Breast epithelium (tissue), 4 donors: ENCODE data around the gene MID1IP1. TPM values are rescaled to one million over a fixed set of nuclear protein-coding genes. Genes with fewer than 3 reads are reported as not detected.

Experiments
- DNase-seq, 2 donors: peaks; one replicate each; pipeline ENCODE4 v3.0.0-alpha.2; 2019; ENCODE audit warnings: low spot score in 2 of 2
- H3K27ac ChIP-seq, 2 donors: fragments of 200-600 bp; sonication (generic) in 1 of 2; one replicate each; pipeline ENCODE4 v1.5.1; 2016 to 2019; ENCODE audit warnings: mild to moderate bottlenecking in 1 of 2
- H3K27me3 ChIP-seq, 2 donors: fragments of 200-600 bp; sonication (generic) in 1 of 2; one replicate each; pipeline versions ENCODE4 v1.5.1 to v1.6.0; 2017 to 2019; ENCODE audit warnings: control low read depth in 1 of 2, mild to moderate bottlenecking in 1 of 2
- H3K36me3 ChIP-seq: fragments of 200-600 bp; one replicate; pipeline ENCODE4 v1.5.1; 2019
- H3K4me1 ChIP-seq, 2 donors: fragments of 200-600 bp; sonication (generic); one replicate each; pipeline ENCODE4 v1.5.1; 2016 to 2019; ENCODE audit warnings: control low read depth in 1 of 2
- H3K4me3 ChIP-seq, 3 donors: fragments of 200-600 bp; sonication (generic); 1 replicate in 2 of 3; 2 replicates in 1 of 3; pipeline ENCODE4 v1.5.1; 2016 to 2019; ENCODE audit warnings: mild to moderate bottlenecking in 3 of 3, moderate library complexity in 2 of 3
- H3K9me3 ChIP-seq, 2 donors: fragments of 200-600 bp; sonication (generic) in 1 of 2; one replicate each; pipeline ENCODE4 v1.5.1; 2016 to 2019; ENCODE audit warnings: control low read depth in 1 of 2
- POLR2A ChIP-seq: fragments of 450-650 bp; IDR thresholded peaks from one replicate; pipeline ENCODE4 v1.6.1; 2016; ENCODE audit warnings: antibody characterized with exemption, mild to moderate bottlenecking, moderate library complexity
- POLR2AphosphoS5 ChIP-seq, 3 donors: sonication (generic); formaldehyde crosslinking; IDR thresholded peaks; one replicate each; pipeline ENCODE4 v1.6.1; 2017; ENCODE audit warnings: antibody characterized with exemption in 3 of 3
- intact Hi-C: fragments of 100-400 bp; cut with DNase I; formaldehyde crosslinking; loops from one replicate; pipeline ENCODE4 v1.15.1; 2023; ENCODE audit warnings: low total_unique reads
- total RNA-seq, 3 donors: library from RNA; depleted of rRNA; stranded (reverse); fragments of >200 nt; gene quantifications; one replicate each; pipeline ENCODE4 v1.1.0, GENCODE V29; 2016
- TF ChIP-seq, protein P1 (sequence below), 3 donors: fragments of 450-650 bp; IDR thresholded peaks; one replicate each; pipeline ENCODE4 v1.5.1; 2016 to 2017; ENCODE audit warnings: antibody characterized with exemption in 3 of 3, mild to moderate bottlenecking in 3 of 3, moderate library complexity in 3 of 3

The MID1IP1 gene
- total RNA-seq, 3 donors from 2014 or later, result 21.7 to 103 (median 33.4) TPM

DNA sequence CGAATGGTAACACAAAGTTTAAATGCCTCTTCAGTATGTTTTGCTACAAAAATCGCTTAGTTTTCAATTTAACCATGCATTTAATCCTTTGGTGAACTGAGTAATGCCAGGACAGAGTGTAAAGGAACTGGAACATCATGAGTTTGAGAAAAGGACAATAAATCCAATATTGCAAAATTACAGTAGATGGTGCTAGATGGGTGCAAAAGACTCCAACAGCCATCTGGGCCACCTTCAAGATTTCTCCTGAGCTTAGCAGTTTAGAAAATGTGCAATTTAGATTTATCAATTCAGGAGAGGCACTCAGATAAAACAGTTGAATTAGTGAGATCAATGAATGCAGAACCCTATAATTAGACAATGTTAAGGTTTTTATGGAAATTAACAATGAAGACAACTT lies 33.2 kb upstream of the MID1IP1 start:
- DNase-seq, result no peak
- Histone ChIP-seq H3K27me3 (peaks cover 0 to 38% of the 10 kb centered on the region in 2 donors), H3K4me1 (no peaks in the 10 kb centered on the region), H3K27ac (no peak overlapping the region), H3K36me3 (no peaks in the 10 kb centered on the region), H3K9me3 (no peaks in the 10 kb centered on the region), H3K4me3 (no peak overlapping the region)
- intact Hi-C loops, result no loop called here
- TF ChIP-seq, protein P1, sequence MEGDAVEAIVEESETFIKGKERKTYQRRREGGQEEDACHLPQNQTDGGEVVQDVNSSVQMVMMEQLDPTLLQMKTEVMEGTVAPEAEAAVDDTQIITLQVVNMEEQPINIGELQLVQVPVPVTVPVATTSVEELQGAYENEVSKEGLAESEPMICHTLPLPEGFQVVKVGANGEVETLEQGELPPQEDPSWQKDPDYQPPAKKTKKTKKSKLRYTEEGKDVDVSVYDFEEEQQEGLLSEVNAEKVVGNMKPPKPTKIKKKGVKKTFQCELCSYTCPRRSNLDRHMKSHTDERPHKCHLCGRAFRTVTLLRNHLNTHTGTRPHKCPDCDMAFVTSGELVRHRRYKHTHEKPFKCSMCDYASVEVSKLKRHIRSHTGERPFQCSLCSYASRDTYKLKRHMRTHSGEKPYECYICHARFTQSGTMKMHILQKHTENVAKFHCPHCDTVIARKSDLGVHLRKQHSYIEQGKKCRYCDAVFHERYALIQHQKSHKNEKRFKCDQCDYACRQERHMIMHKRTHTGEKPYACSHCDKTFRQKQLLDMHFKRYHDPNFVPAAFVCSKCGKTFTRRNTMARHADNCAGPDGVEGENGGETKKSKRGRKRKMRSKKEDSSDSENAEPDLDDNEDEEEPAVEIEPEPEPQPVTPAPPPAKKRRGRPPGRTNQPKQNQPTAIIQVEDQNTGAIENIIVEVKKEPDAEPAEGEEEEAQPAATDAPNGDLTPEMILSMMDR (IDR thresholded peaks at IDR 0.05), result peak in 1 of 3 donors; percentile 37
- TF ChIP-seq POLR2A, result no peak

DNA sequence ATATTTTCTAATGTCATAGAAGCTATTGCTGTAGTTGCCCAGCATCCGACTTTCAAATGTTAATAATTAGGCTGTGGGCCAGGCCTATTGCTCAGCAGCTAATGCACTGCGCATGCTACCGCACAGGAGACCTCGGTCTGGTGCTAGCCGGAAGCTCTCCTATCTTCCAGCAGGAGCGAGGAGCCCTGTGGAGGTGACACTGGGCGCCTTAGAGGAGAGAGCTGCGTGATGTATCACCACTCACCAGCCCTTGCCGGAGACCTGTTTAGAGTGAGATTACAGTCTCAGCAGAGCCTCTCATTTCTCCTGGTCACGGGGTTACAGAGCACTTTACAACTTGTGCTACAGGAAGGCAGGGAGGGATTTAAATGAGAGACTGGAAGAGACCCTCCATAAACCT lies 31.1 kb upstream of the MID1IP1 start:
- H3K4me1 ChIP-seq, result no peaks in the 10 kb centered on the region
- H3K9me3 ChIP-seq, result no peaks in the 10 kb centered on the region
- no peak for TF ChIP-seq POLR2A
- TF ChIP-seq, protein P1 (IDR thresholded peaks at IDR 0.05), result no peak
- TF ChIP-seq POLR2AphosphoS5 (IDR thresholded peaks at IDR 0.05), result no peak
- H3K27me3 ChIP-seq, result peaks cover 0 to 46% of the 10 kb centered on the region in 2 donors
- intact Hi-C loops, result no loop called here
- H3K4me3 ChIP-seq, result no peak overlapping the region
- H3K36me3 ChIP-seq, result no peaks in the 10 kb centered on the region
- DNase-seq, result no peak
- H3K27ac ChIP-seq, result no peak overlapping the region

DNA sequence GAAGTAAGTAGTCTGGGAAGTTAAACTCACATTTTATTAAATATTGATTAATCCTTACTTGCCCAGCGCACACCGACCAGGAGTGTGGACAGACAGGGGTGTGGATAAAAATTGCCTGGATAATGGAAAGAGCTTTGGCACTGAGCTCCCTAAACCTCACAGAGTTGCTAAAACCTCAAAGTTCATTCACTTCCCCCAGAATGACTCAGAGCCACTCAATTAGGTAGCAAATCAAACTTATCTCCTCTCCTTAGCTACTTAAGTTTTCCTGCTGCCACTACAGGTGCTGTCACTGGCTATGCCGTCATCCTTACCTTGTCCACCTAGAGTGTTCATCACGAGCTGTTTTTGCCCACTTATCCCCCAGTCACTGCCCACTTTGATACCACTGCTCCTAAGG lies 27.0 kb upstream of the MID1IP1 start:
- Histone ChIP-seq H3K27me3 (peaks cover 0 to 33% of the 10 kb centered on the region in 2 donors), H3K27ac (no peak overlapping the region), H3K9me3 (peaks cover 0 to 12% of the 10 kb centered on the region in 2 donors), H3K4me1 (no peaks in the 10 kb centered on the region), H3K36me3 (no peaks in the 10 kb centered on the region), H3K4me3 (no peak overlapping the region)
- TF ChIP-seq POLR2AphosphoS5 (IDR thresholded peaks at IDR 0.05), result no peak
- TF ChIP-seq, protein P1 (IDR thresholded peaks at IDR 0.05), result no peak
- TF ChIP-seq POLR2A, result no peak
- DNase-seq, result no peak
- intact Hi-C loops, result no loop called here

DNA sequence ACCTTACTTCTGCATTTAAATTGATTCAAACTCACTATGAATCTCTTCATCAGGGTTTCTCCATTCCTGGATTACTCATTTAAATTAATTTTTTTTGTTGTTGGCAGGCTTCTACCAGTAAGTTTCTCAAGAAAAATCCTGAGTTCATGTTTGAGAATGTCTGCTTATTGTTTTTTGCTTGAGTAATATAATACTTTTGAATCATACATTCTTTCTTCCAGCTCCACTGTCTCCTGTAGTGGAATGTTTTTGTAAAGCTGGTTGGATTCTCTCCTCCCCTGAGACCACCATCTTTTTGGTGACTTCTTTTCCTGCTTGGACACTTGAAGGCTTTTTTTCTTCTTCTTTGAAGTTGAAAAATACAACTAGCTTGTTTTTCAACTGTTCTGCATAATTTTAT lies 4.3 kb upstream of the MID1IP1 start:
- H3K9me3 ChIP-seq, result no peaks in the 10 kb centered on the region
- no peak for TF ChIP-seq POLR2A
- TF ChIP-seq, protein P1 (IDR thresholded peaks at IDR 0.05), result no peak
- TF ChIP-seq POLR2AphosphoS5 (IDR thresholded peaks at IDR 0.05), result no peak
- H3K4me1 ChIP-seq, result no peaks in the 10 kb centered on the region
- intact Hi-C loops, result no loop called here
- no peak overlapping the region for H3K27ac ChIP-seq
- peaks cover 0 to 32% of the 10 kb centered on the region in 2 donors for H3K27me3 ChIP-seq
- no peak overlapping the region for H3K4me3 ChIP-seq
- no peak for DNase-seq
- H3K36me3 ChIP-seq, result no peaks in the 10 kb centered on the region

DNA sequence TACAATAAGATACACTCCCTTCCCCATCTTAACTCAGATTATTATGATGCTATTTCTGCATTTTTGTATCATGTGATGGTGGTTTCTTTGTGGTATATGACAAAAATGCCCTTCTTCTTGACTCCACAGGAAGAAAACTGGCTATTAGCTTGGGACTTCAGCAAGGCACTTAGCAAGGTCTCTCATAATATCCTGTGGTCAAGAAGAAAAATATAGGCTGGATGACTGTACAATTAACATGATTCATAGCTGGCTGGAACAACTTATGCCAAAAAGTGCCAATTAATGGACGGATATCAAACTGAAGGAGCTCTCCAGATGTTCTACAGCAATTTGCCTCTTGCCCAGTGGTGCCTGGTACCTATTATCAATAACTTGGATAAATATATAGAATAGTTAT lies 2.3 kb upstream of the MID1IP1 start:
- TF ChIP-seq POLR2A (no peak), POLR2AphosphoS5 (IDR thresholded peaks at IDR 0.05) (no peak)
- TF ChIP-seq, protein P1 (IDR thresholded peaks at IDR 0.05), result no peak
- DNase-seq, result no peak
- no peaks in the 10 kb centered on the region for H3K36me3 ChIP-seq
- no peak overlapping the region for H3K4me3 ChIP-seq
- H3K4me1 ChIP-seq, result no peaks in the 10 kb centered on the region
- intact Hi-C loops, result no loop called here
- H3K27me3 ChIP-seq, result peaks cover 0 to 35% of the 10 kb centered on the region in 2 donors
- no peak overlapping the region for H3K27ac ChIP-seq
- H3K9me3 ChIP-seq, result no peaks in the 10 kb centered on the region
